NCI-H774 (cell line): Measurements from ENCODE around the gene FAM124B.

ENCODE experiments used
- DNase-seq: peaks from one replicate; lab custom pipeline; 2025; lab: John Stamatoyannopoulos, UW

Gene FAM124B

DNA sequence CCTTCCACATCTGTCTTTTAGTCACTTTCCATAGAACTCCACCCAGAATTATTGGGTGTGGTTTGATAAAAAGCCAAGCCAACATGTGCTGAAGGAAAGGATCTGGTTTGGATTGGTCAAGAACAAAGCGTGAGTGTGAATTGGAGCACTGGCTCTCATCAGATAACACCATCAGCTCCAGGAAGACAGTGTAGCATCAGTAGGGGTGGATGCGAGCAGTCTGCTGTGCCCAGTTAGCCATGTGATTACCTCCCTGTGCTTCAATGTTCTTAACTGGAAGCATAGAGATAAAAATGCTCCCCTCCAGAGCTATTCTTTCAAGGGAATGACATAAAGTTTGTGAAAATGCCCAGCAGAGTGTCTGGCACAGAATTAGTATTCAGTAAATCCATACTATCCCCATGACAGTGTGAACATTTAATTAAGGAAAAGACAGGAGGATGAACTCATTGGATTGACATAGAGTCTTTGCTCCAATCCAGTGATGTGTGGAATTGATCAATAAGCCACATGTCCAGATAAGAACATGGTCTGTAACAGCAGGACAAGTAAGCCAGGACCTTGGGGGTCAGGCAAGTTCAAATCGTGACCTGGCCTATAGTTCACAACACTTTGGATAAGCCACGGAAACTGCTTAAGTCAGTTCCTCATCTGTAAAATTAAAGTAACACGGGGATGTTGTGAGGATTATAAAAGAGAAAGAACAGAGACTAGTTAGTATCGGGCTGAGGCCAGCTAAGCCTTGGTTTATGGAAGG is 68.0 kb downstream of the FAM124B start:
- DNase-seq = no peak

DNA sequence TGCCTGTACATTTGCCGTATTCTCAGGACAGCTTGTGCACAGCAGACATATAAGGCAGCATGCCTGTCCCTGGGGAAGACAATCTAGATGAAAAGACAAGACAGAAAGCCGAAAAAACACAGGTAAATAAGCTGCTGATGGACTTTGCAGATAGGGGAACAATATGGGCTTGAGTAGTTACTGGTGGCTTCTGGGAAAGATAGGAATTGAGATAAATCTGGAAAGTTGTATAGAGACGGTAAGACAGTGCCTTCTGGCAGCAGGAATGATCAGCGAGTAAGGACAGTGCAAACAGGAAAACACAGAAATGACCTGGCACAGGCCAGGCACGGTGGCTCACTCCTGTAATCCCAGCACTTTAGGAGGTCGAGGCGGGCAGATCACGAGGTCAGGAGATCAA is 70.2 kb downstream of the FAM124B start:
- no peak for DNase-seq

DNA sequence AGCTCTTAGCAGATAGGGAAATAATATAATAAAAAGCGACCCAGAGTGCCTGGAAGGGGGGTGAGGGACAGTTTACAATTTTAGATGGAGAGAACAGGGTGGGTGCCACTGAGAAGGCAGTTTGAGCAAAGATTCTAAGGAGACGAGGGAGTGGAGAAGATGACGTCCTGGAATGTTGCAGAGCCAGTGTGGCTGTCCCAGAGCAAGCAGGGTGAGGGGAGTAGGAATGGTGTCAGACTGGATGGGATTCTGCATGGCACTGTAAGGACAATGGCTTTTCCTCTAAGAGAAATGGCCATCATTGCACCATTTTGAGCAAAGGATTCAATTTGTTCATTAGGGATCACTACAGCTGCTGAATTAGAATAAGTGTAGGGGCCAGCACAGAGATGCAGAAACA is 73.1 kb downstream of the FAM124B start:
- DNase-seq = no peak
